A204.1 (cell line): ENCODE data around the gene B3GALT5.

Source experiments
- FAIRE-seq: peaks from 2 replicates; lab custom pipeline; 2012; peaks lifted over from hg19 to GRCh38; lab: Jason Lieb, UNC

The B3GALT5 gene

GRCh38 chr21:39604951-39605350 is 7.8 kb upstream of the B3GALT5 start:
- FAIRE-seq, result no peak

GRCh38 chr21:39610703-39611102 is 2.0 kb upstream of the B3GALT5 start:
- FAIRE-seq, result no peak

- FAIRE-seq, result no peak
Observed at GRCh38 chr21:39611551-39612190, 1.1 kb upstream of the B3GALT5 start.

DNA sequence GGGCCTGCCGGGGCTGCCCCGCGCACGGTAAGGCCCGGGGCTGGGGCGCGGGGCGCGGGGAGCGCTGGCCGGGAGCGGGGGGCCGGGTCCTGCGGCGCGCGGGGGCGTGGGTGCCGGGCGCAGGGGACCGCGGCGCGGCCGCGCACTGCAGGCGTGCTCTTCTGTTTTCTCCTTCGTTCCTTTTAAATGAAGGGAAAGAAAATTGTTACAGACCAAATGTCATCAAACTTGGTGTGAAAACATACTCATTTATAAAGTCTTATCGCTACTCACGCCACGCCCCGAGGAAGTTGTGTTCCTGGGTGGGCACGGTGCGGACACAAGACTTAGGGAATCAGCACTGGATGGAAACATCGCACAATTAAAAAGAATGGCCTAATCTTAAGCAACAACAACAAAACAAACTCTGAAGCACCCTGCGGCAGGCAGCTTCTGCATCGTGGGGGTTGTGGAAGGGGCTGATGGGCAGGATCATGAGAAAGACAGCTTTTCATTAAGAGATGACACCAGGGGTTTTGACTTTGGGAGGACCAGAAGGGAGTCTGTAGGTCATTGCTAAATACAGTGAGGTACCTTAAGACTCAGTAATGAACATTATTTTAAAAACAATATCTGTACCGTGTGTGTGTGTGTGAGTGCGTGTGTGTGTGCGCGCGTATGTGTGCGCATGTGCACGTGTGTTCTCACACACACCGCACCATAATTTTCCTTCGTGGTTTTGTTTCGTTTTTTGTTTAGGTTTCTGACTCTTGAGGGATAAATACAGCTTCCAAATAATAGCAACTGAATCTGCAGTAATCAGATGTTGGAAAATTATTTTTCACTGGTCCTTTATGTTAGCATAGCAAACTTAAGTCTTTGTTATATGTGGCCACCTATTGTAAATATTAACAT is 548 bp downstream of the B3GALT5 start:
- no peak for FAIRE-seq

DNA sequence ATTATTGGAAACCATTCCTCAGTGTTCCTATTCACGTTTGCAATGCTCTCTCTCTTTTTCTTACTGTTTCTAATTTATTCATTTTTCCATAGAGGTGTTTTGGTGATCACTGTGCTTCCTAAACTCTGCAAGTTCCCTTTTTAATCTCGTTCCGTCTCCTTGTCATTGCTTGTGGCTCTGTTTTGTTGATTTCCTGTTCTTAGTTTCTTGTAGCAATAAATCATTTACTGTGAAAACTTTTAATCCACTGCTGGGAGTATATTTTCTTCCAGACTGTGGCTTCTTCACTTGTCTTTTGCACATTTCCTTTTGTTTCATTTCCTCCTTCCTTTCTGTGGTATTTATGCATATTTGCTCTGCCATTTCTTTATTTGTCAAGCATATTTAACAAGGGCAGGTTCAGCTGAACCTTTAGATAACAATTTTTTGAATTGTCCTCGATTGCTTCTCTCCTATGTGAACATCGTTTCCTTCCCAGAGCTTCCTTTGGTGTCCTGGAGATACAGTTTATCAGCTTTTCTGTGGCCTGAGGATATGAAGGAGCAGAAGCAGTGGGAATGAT is 3.6 kb downstream of the B3GALT5 start:
- FAIRE-seq, result no peak

- FAIRE-seq, result no peak
Observed at GRCh38 chr21:39620856-39621255, 8.1 kb downstream of the B3GALT5 start.

GRCh38 chr21:39625211-39625895 is 12.6 kb downstream of the B3GALT5 start:
- no peak for FAIRE-seq

GRCh38 chr21:39628385-39628784 is 15.6 kb downstream of the B3GALT5 start:
- FAIRE-seq, result no peak

GRCh38 chr21:39630191-39630591 is 17.5 kb downstream of the B3GALT5 start:
- no peak for FAIRE-seq

DNA sequence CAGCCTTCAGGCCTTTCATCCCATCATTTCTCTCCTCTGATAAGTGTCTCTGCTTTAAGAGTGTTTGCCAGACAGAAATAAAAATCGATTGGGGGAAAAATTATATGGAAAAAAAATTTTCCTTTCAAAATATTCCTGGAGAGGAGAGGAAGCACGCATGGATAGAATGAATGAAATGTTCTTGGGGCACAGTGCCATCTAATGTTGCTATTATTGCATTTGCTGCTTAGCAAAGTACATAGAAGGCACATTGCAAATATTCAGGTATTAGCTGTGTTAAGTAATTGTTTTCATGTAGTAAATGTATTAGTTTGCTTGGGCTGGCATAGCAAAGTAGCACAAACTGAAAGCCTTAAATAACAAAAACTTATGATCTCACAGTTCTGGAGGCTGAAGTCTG is 18.1 kb downstream of the B3GALT5 start:
- no peak for FAIRE-seq

- FAIRE-seq, result no peak
Observed at GRCh38 chr21:39631842-39632562, 19.3 kb downstream of the B3GALT5 start.

DNA sequence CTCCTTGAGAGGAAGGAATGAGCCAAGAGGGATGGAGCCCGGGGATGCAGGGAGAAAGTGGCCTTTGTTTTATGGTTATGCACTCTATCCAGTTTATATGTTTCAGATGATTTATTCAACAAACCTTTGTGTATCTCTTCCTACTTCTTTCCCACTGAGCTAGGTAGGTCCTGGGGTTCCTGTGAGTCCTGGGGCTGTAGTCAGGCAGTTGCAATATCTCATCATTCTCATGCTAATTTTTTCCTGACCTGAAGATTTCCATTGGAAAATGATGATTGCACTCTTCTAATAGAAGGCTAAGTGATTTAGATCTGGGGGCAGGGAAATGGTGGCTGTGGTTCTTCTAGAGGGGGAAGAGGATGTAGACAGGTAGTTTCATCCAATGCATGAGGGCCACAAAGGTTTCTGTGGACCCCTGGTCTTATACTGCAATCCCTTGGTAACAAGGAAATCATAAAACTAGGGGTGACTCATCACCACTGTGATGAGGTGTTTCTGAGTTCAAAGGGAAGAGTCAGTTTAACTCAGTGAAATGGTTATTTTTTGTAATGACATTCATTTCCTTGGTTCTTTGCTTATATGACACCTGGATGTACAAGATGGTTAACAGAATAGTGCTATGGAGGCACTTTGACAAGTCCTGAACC is 20.2 kb downstream of the B3GALT5 start:
- no peak for FAIRE-seq

- no peak for FAIRE-seq
Observed at GRCh38 chr21:39633770-39634181, 21.0 kb downstream of the B3GALT5 start.

- no peak for FAIRE-seq
Observed at GRCh38 chr21:39634507-39634906, 21.8 kb downstream of the B3GALT5 start.

GRCh38 chr21:39637197-39637970 is 24.6 kb downstream of the B3GALT5 start:
- no peak for FAIRE-seq

- no peak for FAIRE-seq
Observed at GRCh38 chr21:39637971-39638240, 25.2 kb downstream of the B3GALT5 start.

- FAIRE-seq, result no peak
Observed at GRCh38 chr21:39638281-39638680, 25.5 kb downstream of the B3GALT5 start.

- no peak for FAIRE-seq
Observed at GRCh38 chr21:39640754-39641153, 28.0 kb downstream of the B3GALT5 start.

DNA sequence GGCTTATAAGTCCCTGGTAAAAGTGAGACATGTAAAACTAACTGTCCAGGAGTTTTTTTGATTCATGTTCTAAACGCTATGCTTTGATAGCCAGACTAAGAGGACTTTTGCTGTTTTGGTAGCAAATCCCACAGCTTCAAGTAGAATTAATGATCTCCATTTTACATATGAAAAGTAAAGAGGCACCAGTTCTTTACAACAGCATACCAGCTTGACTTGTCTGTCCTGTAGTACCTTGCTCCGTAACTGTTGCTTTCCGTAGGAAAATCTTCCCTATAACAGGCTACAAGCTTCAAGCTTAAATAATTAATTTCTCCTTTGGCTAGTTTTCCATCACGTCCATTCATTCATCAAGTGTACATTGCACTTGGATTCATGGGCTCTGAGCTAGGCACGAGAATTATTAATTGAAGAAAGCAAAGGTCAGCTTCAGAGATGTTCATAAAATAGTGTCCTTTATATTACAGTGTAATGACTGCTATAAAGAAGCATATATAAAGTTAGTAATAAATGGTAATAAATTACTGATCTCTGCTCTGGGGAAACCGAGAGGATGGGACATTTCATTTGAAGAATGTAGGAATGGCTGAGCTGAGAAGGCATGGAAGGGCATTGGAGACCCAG is 29.2 kb downstream of the B3GALT5 start:
- FAIRE-seq, result no peak

DNA sequence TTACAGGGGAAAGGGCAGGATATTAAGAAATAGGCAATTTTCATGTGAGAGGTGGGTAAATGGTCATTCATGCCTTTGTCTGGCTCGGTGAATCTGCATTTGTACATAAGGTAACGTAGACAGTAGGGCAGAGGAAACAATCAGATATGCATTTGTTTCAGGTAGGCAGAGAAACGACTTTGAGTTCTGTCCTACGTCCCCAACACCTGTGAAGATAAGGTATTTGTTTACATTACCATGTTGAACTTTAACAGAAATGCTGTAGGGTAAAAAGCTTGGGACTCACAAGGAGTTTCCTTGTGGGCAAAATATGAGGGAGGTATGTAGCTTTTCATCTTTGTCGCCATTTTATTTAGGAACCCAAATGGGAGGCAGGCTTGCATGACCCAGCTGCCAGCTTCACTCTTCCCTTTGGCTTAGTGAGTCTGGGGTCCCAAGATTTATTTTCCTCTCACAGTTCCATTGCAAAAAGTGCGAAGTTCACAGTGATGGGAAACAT is 31.4 kb downstream of the B3GALT5 start:
- FAIRE-seq, result no peak
